ENCODE results near the gene DAB2.
A peak's percentile ranks its signal among the peaks of the same experiment; 100 is the strongest.

DAB2 gene

GRCh38 chr5:39447968-39448367 is 23.2 kb upstream of the DAB2 start:
- no peak for DNase-seq (ENCODE audit: low spot score)

GRCh38 chr5:39447059-39447458 is 22.3 kb upstream of the DAB2 start:
- no peak for DNase-seq (ENCODE audit: low spot score)

GRCh38 chr5:39446231-39446630 is 21.5 kb upstream of the DAB2 start:
- no peak for DNase-seq (ENCODE audit: low spot score)

- no peak for DNase-seq (ENCODE audit: low spot score)
Observed at GRCh38 chr5:39443911-39444310, 19.1 kb upstream of the DAB2 start.

- DNase-seq (ENCODE audit: low spot score), result no peak
Observed at GRCh38 chr5:39442991-39443390, 18.2 kb upstream of the DAB2 start.

GRCh38 chr5:39441838-39442237 is 17.1 kb upstream of the DAB2 start:
- DNase-seq (ENCODE audit: low spot score), result no peak

- no peak for DNase-seq (ENCODE audit: low spot score)
Observed at GRCh38 chr5:39440958-39441624, 16.3 kb upstream of the DAB2 start.

- DNase-seq (ENCODE audit: low spot score), result no peak
Observed at GRCh38 chr5:39440192-39440957, 15.6 kb upstream of the DAB2 start.

GRCh38 chr5:39439582-39440162 is 14.9 kb upstream of the DAB2 start:
- DNase-seq (ENCODE audit: low spot score), result no peak

- no peak for DNase-seq (ENCODE audit: low spot score)
Observed at GRCh38 chr5:39437467-39437866, 12.7 kb upstream of the DAB2 start.

GRCh38 chr5:39433848-39434247 is 9.1 kb upstream of the DAB2 start:
- no peak for DNase-seq (ENCODE audit: low spot score)

- no peak for DNase-seq (ENCODE audit: low spot score)
Observed at GRCh38 chr5:39432696-39433530, 8.1 kb upstream of the DAB2 start.

GRCh38 chr5:39430461-39430860 is 5.7 kb upstream of the DAB2 start:
- no peak for DNase-seq (ENCODE audit: low spot score)

- no peak for DNase-seq (ENCODE audit: low spot score)
Observed at GRCh38 chr5:39428640-39429039, 3.9 kb upstream of the DAB2 start.

- no peak for DNase-seq (ENCODE audit: low spot score)
Observed at GRCh38 chr5:39427633-39428032, 2.9 kb upstream of the DAB2 start.

GRCh38 chr5:39427229-39427628 is 2.4 kb upstream of the DAB2 start:
- DNase-seq (ENCODE audit: low spot score), result no peak

- DNase-seq (ENCODE audit: low spot score), result no peak
Observed at GRCh38 chr5:39426746-39427105, 1.9 kb upstream of the DAB2 start.

- DNase-seq (ENCODE audit: low spot score), result no peak
Observed at GRCh38 chr5:39426051-39426745, 1.4 kb upstream of the DAB2 start.

- DNase-seq (ENCODE audit: low spot score), result peak; percentile 46
Observed at GRCh38 chr5:39423331-39423751, 1.4 kb downstream of the DAB2 start.

GRCh38 chr5:39422728-39423285 is 2.0 kb downstream of the DAB2 start:
- no peak for DNase-seq (ENCODE audit: low spot score)

GRCh38 chr5:39422036-39422606 is 2.7 kb downstream of the DAB2 start:
- DNase-seq (ENCODE audit: low spot score), result no peak
